ENCODE data around the gene TTC5. TPM values are rescaled to one million over a fixed set of nuclear protein-coding genes. Genes with fewer than 3 reads are reported as not detected.

The TTC5 gene, protein sequence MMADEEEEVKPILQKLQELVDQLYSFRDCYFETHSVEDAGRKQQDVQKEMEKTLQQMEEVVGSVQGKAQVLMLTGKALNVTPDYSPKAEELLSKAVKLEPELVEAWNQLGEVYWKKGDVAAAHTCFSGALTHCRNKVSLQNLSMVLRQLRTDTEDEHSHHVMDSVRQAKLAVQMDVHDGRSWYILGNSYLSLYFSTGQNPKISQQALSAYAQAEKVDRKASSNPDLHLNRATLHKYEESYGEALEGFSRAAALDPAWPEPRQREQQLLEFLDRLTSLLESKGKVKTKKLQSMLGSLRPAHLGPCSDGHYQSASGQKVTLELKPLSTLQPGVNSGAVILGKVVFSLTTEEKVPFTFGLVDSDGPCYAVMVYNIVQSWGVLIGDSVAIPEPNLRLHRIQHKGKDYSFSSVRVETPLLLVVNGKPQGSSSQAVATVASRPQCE
- total RNA-seq, result 10 to 100 TPM in 3 of 4 donors, 1 to 10 TPM in 1; 9.2 to 11.7 (median 10.8) TPM

- TF ChIP-seq, protein P1, sequence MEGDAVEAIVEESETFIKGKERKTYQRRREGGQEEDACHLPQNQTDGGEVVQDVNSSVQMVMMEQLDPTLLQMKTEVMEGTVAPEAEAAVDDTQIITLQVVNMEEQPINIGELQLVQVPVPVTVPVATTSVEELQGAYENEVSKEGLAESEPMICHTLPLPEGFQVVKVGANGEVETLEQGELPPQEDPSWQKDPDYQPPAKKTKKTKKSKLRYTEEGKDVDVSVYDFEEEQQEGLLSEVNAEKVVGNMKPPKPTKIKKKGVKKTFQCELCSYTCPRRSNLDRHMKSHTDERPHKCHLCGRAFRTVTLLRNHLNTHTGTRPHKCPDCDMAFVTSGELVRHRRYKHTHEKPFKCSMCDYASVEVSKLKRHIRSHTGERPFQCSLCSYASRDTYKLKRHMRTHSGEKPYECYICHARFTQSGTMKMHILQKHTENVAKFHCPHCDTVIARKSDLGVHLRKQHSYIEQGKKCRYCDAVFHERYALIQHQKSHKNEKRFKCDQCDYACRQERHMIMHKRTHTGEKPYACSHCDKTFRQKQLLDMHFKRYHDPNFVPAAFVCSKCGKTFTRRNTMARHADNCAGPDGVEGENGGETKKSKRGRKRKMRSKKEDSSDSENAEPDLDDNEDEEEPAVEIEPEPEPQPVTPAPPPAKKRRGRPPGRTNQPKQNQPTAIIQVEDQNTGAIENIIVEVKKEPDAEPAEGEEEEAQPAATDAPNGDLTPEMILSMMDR (IDR thresholded peaks at IDR 0.05; ENCODE audit: low read depth), result no peak
These were observed at the start of gene TTC5 for GRCh38 chr14:20305265-20306078. TTC5 (minus strand) TSS chr14:20305951; CDS start chr14:20305937, 14 bp downstream.

GRCh38 chr14:20350860-20351259 lies 45.1 kb upstream of the TTC5 start:
- TF ChIP-seq, protein P1 (IDR thresholded peaks at IDR 0.05; ENCODE audit: low read depth), result no peak

DNA sequence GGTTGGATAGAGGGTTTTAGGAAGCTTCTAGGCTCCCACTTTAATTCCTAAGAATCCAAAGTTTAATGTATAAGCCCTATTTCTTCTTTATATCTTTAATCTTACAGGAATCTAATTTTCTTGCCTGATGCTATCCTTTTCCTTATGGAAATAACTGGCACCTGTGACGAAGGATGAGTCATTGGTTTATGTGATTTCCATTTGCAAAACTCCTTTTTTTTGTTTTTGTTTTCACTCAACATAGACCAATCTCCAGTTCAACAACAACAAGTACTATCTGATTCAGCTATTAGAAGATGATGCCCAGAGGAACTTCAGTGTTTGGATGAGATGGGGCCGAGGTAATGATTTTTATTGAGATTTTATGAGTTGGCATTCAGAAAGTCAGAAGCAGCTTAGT lies 44.5 kb upstream of the TTC5 start:
- TF ChIP-seq, protein P1 (IDR thresholded peaks at IDR 0.05; ENCODE audit: low read depth), result no peak

DNA sequence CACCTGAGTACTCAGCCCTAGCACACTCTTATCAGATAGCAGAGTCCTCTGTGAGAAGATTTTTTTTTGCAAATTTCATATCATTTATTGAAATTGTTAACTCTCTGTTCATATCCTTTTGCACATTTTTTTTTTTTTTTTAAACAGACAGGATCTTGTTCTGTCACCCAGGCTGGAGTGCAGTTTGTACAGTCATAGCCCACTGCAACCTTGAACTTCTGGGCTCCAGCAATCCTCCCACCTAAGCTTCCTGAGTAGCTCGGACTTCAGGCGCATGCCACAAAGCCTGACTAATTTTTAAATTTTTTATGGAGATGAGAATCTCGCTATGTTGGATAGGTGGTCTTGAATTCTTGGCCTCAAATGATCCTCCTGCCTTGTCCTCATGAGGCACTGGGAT lies 42.0 kb upstream of the TTC5 start:
- TF ChIP-seq, protein P1 (IDR thresholded peaks at IDR 0.05; ENCODE audit: low read depth), result no peak

DNA sequence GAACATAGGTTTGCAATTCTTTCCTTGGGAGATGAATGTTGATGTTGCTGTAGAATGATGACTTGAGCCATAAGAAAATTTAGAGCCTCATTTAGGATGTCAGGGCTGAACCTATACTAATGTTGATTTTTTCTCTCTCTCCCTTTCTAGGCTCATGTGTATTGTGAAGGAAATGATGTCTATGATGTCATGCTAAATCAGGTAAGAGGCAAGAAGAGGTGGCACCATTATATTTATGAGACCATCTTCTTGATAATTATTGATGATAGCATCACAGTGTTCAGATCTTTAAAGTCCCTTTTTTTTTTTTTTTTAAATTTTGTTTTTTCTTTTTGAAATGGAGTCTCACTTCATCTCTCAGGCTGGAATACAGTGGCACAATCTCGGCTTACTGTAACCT lies 41.0 kb upstream of the TTC5 start:
- TF ChIP-seq, protein P1 (IDR thresholded peaks at IDR 0.05; ENCODE audit: low read depth), result no peak

- TF ChIP-seq, protein P1 (IDR thresholded peaks at IDR 0.05; ENCODE audit: low read depth), result no peak
These were observed 39.6 kb upstream of the TTC5 start for GRCh38 chr14:20345366-20345765.

GRCh38 chr14:20343862-20344220 lies 38.1 kb upstream of the TTC5 start:
- TF ChIP-seq, protein P1 (IDR thresholded peaks at IDR 0.05; ENCODE audit: low read depth), result no peak

All from subcutaneous adipose tissue (tissue), 4 donors.